Measurements from ENCODE around the gene BTC. TPM values are rescaled to one million over a fixed set of nuclear protein-coding genes. Genes with fewer than 3 reads are reported as not detected.

The BTC gene
- total RNA-seq, 1 donor from 2014 or later: 0.40 TPM

Other genes with a start within 250 kb of the BTC start
- gene PARM1, start 138.6 kb upstream of the BTC start, total RNA-seq: 0.90 to 1.4 TPM (median 1.0 TPM) in 3 replicates